ENCODE measurements around the gene TMEM31. TPM values are rescaled to one million over a fixed set of nuclear protein-coding genes. Genes with fewer than 3 reads are reported as not detected.

Gene TMEM31
- polyA plus RNA-seq, 1 of the 3 experiments (the other 2 are of a cell fraction), result not detected

DNA sequence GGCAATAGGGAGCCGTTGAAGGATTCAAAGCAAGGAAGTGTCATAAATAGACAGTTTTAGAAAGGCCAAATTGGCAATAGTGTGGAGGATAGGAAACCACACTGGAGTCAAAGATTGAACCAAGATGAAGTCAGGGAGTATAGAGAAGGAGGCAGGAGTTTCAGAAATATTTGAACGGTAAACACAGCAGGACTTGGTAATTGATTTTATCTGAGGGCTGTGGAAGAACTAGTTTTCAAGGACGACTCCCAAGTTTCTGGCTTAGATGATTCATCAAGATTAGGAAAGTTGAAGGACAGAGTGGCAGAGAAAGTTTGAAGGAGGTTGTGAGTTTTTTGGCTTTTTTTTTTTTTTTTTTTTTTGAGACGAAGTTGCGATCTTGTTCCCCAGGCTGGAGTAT, 11.5 kb upstream of the TMEM31 start:
- ChIA-PET POLR2A (no interaction called here), CTCF (interaction anchor here (2.1 kb wide), 1 partner anchor 74 kb away, joined by 7 read pairs; no protein-coding TSS in a partner anchor)
- H3K4me3 ChIP-seq (ENCODE audit: low read depth in 2 of 2, low read length in 1 of 2), result no peak overlapping the region
- no peaks in the 10 kb centered on the region for H3F3A ChIP-seq (replicated peaks; ENCODE audit: insufficient read depth)
- WGBS (ENCODE audit: low lambda C conversion rate), result 50% methylated on average over 5 of the region's 5 CpGs
- H2AFZ ChIP-seq (ENCODE audit: low read depth), result no peak overlapping the region
- H3K9me2 ChIP-seq, result no peaks in the 10 kb centered on the region
- peaks cover 10% of the 10 kb centered on the region; the same call in 1 of the 2 replicates for H3K27me3 ChIP-seq (ENCODE audit: insufficient read depth)
- no peak overlapping the region for H3K4me2 ChIP-seq
- H4K20me1 ChIP-seq (ENCODE audit: insufficient read depth), result no peaks in the 10 kb centered on the region
- no peak overlapping the region for H3K9ac ChIP-seq
- TF ChIP-seq JUND (IDR thresholded peaks at IDR 0.05), result no peak
- TF ChIP-seq ELF1 (IDR thresholded peaks at IDR 0.05), result no peak
- no peak for TF ChIP-seq EP300 (IDR thresholded peaks at IDR 0.05; ENCODE audit: borderline replicate concordance in 1 of 2, low read depth in 1 of 2, low read length in 1 of 2)
- no peak for TF ChIP-seq TEAD4 (IDR thresholded peaks at IDR 0.05; ENCODE audit: borderline replicate concordance, insufficient read depth)
- TF ChIP-seq FOXM1 (IDR thresholded peaks at IDR 0.05; ENCODE audit: low read depth), result no peak
- no peak for TF ChIP-seq RFX5 (IDR thresholded peaks at IDR 0.05; ENCODE audit: low read length)
- TF ChIP-seq SIN3A (IDR thresholded peaks at IDR 0.05; ENCODE audit: borderline replicate concordance, low read depth, low read length), result no peak
- TF ChIP-seq POLR2AphosphoS5 (IDR thresholded peaks at IDR 0.05; ENCODE audit: low read depth, low read length), result no peak
- TF ChIP-seq TAF1 (IDR thresholded peaks at IDR 0.05; ENCODE audit: borderline replicate concordance, low read depth, low read length), result no peak
- TF ChIP-seq TCF12 (IDR thresholded peaks at IDR 0.05), result no peak
- TF ChIP-seq MXI1 (IDR thresholded peaks at IDR 0.05; ENCODE audit: low read depth, low read length), result no peak
- TF ChIP-seq, protein P1, sequence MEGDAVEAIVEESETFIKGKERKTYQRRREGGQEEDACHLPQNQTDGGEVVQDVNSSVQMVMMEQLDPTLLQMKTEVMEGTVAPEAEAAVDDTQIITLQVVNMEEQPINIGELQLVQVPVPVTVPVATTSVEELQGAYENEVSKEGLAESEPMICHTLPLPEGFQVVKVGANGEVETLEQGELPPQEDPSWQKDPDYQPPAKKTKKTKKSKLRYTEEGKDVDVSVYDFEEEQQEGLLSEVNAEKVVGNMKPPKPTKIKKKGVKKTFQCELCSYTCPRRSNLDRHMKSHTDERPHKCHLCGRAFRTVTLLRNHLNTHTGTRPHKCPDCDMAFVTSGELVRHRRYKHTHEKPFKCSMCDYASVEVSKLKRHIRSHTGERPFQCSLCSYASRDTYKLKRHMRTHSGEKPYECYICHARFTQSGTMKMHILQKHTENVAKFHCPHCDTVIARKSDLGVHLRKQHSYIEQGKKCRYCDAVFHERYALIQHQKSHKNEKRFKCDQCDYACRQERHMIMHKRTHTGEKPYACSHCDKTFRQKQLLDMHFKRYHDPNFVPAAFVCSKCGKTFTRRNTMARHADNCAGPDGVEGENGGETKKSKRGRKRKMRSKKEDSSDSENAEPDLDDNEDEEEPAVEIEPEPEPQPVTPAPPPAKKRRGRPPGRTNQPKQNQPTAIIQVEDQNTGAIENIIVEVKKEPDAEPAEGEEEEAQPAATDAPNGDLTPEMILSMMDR (IDR thresholded peaks at IDR 0.05), result no peak
- TF ChIP-seq RCOR1 (IDR thresholded peaks at IDR 0.05; ENCODE audit: low read length), result no peak
- TF ChIP-seq RAD21 (IDR thresholded peaks at IDR 0.05; ENCODE audit: low read length), result no peak
- no peaks in the 10 kb centered on the region for H3K9me3 ChIP-seq
- no peaks in the 10 kb centered on the region for H3K36me3 ChIP-seq (replicated peaks in 1 of 2; ENCODE audit: control insufficient read depth in 1 of 2, insufficient read depth in 2 of 2, low read length in 1 of 2)
- H3K4me1 ChIP-seq (ENCODE audit: control insufficient read depth in 1 of 2, insufficient read depth in 2 of 2, low read depth in 1 of 2, low read length in 1 of 2), result no peaks in the 10 kb centered on the region
- H3K79me2 ChIP-seq (ENCODE audit: insufficient read depth), result no peaks in the 10 kb centered on the region
- no peak overlapping the region for H3K27ac ChIP-seq (ENCODE audit: low read depth in 2 of 2, low read length in 1 of 2)
- no peak for DNase-seq

DNA sequence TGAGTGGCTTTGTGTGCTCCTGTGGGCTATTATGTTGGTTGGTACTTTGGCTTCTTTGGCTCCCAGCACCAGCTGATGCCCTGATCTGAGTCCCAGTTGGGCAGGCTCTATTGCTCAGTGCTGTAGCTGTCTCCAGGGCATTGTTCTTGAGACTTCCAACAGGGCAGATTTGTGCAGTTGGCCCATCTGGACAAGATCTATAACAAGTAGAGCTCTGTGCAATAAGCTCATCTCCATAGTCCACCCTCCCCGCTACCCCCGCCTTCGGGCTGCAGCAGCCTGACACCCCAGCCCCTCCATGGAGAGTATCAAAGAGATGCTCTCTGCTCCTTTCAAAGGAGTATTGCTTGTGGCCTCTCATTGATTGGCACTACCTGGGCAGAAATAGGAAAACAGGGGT, 5.8 kb upstream of the TMEM31 start:
- no peak overlapping the region for H3K9ac ChIP-seq
- DNase-seq, result no peak
- H3K36me3 ChIP-seq (replicated peaks in 1 of 2; ENCODE audit: control insufficient read depth in 1 of 2, insufficient read depth in 2 of 2, low read length in 1 of 2), result no peaks in the 10 kb centered on the region
- H4K20me1 ChIP-seq (ENCODE audit: insufficient read depth), result no peaks in the 10 kb centered on the region
- no peaks in the 10 kb centered on the region for H3K9me2 ChIP-seq
- CTCF ChIA-PET, result no interaction called here
- 43% methylated on average over 3 of the region's 3 CpGs for WGBS (ENCODE audit: low lambda C conversion rate)
- peaks cover 8% of the 10 kb centered on the region for H3K27me3 ChIP-seq (ENCODE audit: insufficient read depth)
- H3K79me2 ChIP-seq (ENCODE audit: insufficient read depth), result no peaks in the 10 kb centered on the region
- no peaks in the 10 kb centered on the region for H3F3A ChIP-seq (replicated peaks; ENCODE audit: insufficient read depth)
- H3K27ac ChIP-seq (ENCODE audit: low read depth in 2 of 2, low read length in 1 of 2), result no peak overlapping the region
- no peak overlapping the region for H2AFZ ChIP-seq (ENCODE audit: low read depth)
- no peak for TF ChIP-seq RCOR1 (IDR thresholded peaks at IDR 0.05; ENCODE audit: low read length)
- TF ChIP-seq, protein P2, sequence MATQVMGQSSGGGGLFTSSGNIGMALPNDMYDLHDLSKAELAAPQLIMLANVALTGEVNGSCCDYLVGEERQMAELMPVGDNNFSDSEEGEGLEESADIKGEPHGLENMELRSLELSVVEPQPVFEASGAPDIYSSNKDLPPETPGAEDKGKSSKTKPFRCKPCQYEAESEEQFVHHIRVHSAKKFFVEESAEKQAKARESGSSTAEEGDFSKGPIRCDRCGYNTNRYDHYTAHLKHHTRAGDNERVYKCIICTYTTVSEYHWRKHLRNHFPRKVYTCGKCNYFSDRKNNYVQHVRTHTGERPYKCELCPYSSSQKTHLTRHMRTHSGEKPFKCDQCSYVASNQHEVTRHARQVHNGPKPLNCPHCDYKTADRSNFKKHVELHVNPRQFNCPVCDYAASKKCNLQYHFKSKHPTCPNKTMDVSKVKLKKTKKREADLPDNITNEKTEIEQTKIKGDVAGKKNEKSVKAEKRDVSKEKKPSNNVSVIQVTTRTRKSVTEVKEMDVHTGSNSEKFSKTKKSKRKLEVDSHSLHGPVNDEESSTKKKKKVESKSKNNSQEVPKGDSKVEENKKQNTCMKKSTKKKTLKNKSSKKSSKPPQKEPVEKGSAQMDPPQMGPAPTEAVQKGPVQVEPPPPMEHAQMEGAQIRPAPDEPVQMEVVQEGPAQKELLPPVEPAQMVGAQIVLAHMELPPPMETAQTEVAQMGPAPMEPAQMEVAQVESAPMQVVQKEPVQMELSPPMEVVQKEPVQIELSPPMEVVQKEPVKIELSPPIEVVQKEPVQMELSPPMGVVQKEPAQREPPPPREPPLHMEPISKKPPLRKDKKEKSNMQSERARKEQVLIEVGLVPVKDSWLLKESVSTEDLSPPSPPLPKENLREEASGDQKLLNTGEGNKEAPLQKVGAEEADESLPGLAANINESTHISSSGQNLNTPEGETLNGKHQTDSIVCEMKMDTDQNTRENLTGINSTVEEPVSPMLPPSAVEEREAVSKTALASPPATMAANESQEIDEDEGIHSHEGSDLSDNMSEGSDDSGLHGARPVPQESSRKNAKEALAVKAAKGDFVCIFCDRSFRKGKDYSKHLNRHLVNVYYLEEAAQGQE (IDR thresholded peaks at IDR 0.05; ENCODE audit: low read depth, low read length), result no peak
- TF ChIP-seq, protein P3, sequence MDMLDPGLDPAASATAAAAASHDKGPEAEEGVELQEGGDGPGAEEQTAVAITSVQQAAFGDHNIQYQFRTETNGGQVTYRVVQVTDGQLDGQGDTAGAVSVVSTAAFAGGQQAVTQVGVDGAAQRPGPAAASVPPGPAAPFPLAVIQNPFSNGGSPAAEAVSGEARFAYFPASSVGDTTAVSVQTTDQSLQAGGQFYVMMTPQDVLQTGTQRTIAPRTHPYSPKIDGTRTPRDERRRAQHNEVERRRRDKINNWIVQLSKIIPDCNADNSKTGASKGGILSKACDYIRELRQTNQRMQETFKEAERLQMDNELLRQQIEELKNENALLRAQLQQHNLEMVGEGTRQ (IDR thresholded peaks at IDR 0.05; ENCODE audit: borderline replicate concordance, low read depth, low read length), result no peak
- no peak for TF ChIP-seq SMC3 (IDR thresholded peaks at IDR 0.05; ENCODE audit: low read depth, low read length)
- no peak for TF ChIP-seq EP300 (IDR thresholded peaks at IDR 0.05; ENCODE audit: borderline replicate concordance in 1 of 2, low read depth in 1 of 2, low read length in 1 of 2)
- no peak for TF ChIP-seq ELF1 (IDR thresholded peaks at IDR 0.05)
- no peaks in the 10 kb centered on the region for H3K9me3 ChIP-seq
- H3K4me3 ChIP-seq (ENCODE audit: low read depth in 2 of 2, low read length in 1 of 2), result no peak overlapping the region
- H3K4me2 ChIP-seq, result no peak overlapping the region
- POLR2A ChIA-PET, result no interaction called here
- no peaks in the 10 kb centered on the region for H3K4me1 ChIP-seq (ENCODE audit: control insufficient read depth in 1 of 2, insufficient read depth in 2 of 2, low read depth in 1 of 2, low read length in 1 of 2)
